22Rv1 (cell line): ENCODE results near the gene DNAAF3.
A peak's percentile ranks its signal among the peaks of the same experiment; 100 is the strongest.

ENCODE experiments used
- H3K27ac ChIP-seq: fragments of 450-650 bp; 2 replicates; pipeline ENCODE4 v1.5.1; 2017
- ZFX ChIP-seq: fragments of 450-650 bp; IDR thresholded peaks from 2 replicates; pipeline ENCODE4 v1.6.1; 2017; ENCODE audit warnings: antibody characterized with exemption, borderline replicate concordance
- TF ChIP-seq, protein P1 (sequence below): fragments of 450-650 bp; IDR thresholded peaks from 2 replicates; pipeline ENCODE4 v1.5.1; 2017; ENCODE audit warnings: mild to moderate bottlenecking

The DNAAF3 gene

DNA sequence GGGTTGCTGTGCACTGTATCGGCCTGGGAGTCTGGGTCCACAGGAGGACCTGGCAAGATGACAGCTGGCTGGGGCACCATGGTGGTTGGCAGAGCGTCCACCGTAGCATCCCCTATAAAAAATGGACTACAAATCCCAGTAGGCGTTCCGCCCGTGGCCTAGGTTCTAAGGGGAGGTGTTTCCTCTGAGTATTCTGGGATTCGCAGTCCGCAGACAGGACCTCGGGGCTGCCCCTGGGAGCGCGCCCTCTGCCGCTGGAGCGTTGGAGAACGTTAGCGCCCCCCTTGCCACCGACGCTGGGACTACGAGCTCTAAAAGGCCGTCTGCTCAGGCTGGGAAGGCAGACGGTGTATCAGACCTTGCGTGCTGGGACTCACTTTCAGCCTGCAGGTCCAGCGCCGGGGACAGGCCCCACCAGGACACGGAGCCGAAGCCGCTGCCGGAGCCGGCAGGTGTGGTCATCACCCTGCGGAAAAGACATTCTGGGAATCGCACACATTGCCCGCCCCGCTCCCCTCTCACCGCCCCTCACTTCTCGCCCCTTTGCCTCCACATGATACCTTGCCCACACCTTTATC lies 372 bp downstream of the DNAAF3 start:
- TF ChIP-seq, protein P1, sequence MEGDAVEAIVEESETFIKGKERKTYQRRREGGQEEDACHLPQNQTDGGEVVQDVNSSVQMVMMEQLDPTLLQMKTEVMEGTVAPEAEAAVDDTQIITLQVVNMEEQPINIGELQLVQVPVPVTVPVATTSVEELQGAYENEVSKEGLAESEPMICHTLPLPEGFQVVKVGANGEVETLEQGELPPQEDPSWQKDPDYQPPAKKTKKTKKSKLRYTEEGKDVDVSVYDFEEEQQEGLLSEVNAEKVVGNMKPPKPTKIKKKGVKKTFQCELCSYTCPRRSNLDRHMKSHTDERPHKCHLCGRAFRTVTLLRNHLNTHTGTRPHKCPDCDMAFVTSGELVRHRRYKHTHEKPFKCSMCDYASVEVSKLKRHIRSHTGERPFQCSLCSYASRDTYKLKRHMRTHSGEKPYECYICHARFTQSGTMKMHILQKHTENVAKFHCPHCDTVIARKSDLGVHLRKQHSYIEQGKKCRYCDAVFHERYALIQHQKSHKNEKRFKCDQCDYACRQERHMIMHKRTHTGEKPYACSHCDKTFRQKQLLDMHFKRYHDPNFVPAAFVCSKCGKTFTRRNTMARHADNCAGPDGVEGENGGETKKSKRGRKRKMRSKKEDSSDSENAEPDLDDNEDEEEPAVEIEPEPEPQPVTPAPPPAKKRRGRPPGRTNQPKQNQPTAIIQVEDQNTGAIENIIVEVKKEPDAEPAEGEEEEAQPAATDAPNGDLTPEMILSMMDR = peak; percentile 96
- no peak for TF ChIP-seq ZFX
- H3K27ac ChIP-seq = peak overlapping the region; percentile 91

DNA sequence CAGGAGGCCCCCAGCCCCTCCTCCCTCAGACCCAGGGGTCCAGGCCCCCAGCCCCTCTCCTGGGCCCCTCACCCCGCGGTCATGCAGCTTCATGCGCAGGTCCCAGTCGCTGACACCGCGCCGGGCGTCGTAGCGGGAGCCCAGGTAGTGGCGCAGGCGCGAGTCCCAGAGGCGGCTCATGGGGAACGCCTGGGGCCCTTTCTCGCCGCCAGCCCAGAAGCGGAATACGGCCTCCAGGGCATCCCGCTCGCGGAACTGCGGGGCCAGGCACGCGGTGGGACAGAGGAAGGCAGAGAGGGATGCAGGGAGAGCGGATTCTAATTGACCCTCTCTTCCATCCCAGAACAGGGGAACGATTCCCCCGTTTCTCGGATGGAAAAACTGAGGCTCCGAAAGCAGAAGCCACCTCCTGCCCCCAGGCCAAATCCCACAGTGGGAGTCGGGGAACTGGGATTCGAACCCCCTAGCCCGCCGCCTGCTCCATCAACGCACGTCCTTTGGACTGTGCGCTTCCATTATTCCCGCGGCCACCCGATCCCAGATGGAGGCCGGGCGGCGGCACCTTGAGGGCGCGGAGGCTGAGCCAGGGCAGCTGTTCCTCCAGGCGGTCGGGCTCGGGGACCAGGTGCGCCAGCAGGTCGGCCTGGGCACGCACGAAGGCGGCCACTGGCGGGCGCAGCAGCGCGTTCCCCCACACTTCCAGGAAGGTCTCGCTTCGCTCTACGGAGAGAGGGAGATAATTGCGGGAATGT lies 4.7 kb downstream of the DNAAF3 start:
- H3K27ac ChIP-seq = no peak overlapping the region
- TF ChIP-seq, protein P1 = peak; percentile 7; the same call in 1 of the 2 replicates
- no peak for TF ChIP-seq ZFX

DNA sequence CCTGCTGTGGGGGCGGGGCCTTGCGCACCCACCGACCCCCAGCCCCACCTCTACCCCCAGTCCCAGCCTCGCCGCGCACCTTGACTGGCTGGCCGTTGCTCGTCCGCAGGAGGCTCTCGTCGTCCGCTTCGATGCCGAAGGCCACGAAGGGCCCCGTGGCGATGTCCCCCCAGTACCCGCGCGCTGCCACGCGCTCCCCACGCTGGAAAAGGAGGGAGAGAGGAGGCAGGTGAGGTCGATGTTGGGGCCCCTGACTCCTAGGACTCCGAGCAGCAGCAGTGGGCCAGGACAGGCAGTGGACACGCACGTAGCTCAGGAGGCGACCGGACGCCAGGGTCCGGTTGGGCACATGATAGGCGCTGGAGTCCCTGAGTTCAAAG lies 5.4 kb downstream of the DNAAF3 start:
- no peak overlapping the region for H3K27ac ChIP-seq
- TF ChIP-seq, protein P1 = no peak

DNA sequence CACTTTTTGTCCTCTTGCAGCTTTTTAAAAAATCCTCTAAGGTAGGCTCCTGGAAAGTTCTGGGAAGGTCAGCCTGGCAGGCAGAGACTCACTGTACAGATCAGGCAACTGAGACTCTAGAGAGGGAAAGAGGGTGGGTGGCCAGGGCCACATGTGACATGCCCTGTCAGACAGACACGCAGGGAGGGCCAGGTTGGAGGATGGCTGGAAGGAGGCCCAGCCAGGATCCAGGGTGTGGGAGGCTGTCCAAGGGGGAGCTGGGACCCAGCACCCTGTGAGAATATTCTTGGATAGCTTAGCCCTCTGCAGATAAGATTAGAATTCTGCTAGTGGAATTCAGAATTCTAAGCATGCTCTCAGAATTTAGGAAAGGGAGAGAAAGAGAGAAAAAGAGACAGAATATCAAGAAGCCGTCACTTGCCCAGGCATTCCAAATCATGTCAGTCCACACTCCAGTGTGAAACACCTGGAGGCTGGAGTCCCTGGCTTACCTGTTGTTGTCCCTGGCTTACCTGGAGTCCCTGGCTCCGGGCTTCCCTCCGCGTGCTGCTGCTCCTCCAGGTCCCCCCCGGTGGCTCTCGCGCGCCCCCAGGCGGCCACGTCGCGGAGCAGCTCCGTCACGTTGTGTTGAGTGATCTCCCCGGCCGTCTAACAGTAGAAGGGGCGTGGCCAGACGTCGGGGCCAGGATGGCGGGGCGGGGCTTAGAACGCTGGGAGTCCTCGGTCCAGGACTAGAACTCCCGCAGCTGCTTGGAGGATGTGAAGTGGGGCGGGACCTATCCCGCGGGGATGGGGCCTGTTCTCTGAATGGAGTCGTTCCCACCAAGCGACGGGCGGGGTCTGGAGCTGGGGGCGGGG lies 6.1 kb downstream of the DNAAF3 start:
- TF ChIP-seq ZFX = no peak
- TF ChIP-seq, protein P1 = peak; percentile 100
- H3K27ac ChIP-seq = peak overlapping the region; percentile 32; the same call in 1 of the 2 replicates

DNA sequence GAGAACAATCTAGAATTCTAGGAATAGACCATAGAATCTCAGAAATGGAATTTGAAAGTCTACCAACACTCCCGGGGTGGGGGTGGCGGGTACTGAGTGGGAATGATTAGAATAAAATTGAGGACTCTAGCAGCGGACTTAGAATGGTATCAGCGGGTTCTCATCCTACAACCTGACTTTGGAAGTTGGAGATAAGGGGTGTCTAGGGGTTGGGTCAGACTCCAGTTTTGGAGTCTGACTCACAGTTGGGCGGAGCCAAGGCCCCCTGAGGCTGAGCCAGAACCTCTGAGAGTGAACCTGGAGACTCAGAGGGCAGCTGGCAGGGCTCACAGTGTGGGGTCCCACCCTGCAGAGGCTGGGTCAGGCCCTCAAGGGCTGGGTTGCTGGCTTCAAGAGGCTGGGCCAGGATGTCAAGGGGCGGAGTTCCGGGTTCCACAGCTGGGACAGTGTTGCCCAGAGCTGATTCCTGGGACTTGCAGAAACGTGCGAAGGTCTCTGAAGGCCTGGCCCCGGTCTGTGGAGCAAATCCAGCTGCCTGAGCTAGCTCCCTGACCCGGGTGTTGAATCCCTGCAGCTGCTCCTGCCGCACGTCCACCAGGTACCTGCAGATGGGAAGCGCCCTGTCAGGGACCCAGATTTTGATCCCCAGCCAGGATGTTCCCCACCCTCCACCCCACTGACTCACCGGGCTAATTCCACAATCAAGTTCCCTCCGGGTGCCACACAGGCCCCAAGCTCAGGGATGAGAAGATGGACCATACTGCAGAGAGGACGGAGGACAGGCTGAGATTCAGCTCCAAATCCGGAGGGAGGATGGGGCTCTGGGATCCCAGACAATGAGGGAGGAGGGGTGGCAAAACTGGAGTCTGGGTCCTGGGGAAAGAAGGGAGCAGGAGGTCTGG lies 7.3 kb downstream of the DNAAF3 start:
- no peak for TF ChIP-seq ZFX
- TF ChIP-seq, protein P1 = no peak

DNA sequence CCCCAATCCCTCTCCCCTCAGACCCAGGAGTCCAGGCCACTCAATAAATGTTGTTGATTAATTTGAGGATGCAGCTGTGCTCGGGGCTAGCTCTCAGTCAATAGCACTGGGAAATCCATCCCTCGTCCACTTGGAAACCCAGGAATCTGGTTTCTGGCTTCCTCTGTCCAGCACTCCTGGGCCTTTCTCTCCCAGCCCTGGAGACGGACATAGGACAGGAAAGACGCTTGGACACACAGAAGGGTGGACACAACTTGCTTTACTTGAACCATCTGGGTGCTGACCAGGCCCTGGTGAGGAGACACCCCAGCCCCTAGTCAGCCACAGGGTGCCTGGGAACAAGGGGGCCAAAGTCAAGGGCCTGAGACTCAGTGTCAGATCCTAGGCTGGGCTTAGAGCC lies 8.0 kb downstream of the DNAAF3 start:
- TF ChIP-seq, protein P1 = no peak
- TF ChIP-seq ZFX = no peak
- no peak overlapping the region for H3K27ac ChIP-seq

More for the DNA sequence above, 7.3 kb downstream of the DNAAF3 start:
- no peak overlapping the region for H3K27ac ChIP-seq
